SH-SY5Y (cell line): Measurements from ENCODE around the gene MICAL2.

Source experiments
- GATA2 ChIP-seq: IDR thresholded peaks from 2 replicates; pipeline ENCODE4 v1.6.1; 2011; ENCODE audit warnings: mild to moderate bottlenecking, low read depth, low read length
- GATA3 ChIP-seq: IDR thresholded peaks from 2 replicates; pipeline ENCODE4 v1.6.1; 2011; ENCODE audit warnings: low read depth, mild to moderate bottlenecking, low read length, moderate library complexity

DNA sequence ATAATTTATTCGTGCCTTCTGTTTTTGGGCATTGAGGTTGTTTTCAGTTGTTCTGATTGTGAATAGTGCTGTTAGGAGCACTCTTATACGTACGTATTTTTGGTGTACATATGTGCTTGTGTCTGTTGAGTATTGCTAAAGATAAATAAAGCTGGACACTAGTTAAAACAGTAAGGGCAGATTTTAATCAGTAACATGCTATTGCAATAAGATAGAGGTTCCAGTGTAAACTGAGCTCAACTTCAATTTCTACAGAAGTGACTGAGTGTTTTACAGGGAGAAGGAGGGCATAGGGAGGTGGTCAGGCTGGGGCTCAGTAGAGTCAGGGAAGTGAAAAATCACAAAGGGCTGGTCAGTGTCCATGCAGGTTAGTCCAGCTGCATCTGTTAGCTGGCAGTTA is 191.0 kb downstream of the MICAL2 start:
- no peak for TF ChIP-seq GATA3
- no peak for TF ChIP-seq GATA2
